GM13976 (cell line): Measurements from ENCODE around the gene SLC35F1.
A peak's percentile ranks its signal among the peaks of the same experiment; 100 is the strongest.

ENCODE experiments used
- DNase-seq: peaks from one replicate; pipeline ENCODE4 v3.0.0; 2012; ENCODE audit warnings: low spot score
- CTCF ChIP-seq: IDR thresholded peaks from 2 replicates; pipeline ENCODE4 v1.5.1; 2012; ENCODE audit warnings: borderline replicate concordance, mild to moderate bottlenecking; ENCODE audit not compliant: insufficient read depth; ENCODE audit errors: extremely low read depth, missing control alignments, control extremely low read depth
- in situ Hi-C: fragments of 300-500 bp; cut with MboI; formaldehyde crosslinking; loops from one replicate; pipeline ENCODE4 v1.12.0; 2022; ENCODE audit warnings: low sequenced_read_pairs, mixed read lengths, inconsistent platforms; ENCODE audit not compliant: unreplicated experiment

SLC35F1 gene

GRCh38 chr6:118277631-118278030 lies 370.6 kb downstream of the SLC35F1 start:
- DNase-seq = no peak
- no peak for TF ChIP-seq CTCF
- in situ Hi-C loops = loop anchor here (25.0 kb wide), 2 partner anchors 235 to 535 kb away; no protein-coding TSS in a partner anchor

GRCh38 chr6:118280210-118280609 lies 373.1 kb downstream of the SLC35F1 start:
- TF ChIP-seq CTCF = no peak
- in situ Hi-C loops = loop anchor here (10.0 to 25.0 kb wide), 3 partner anchors 232 to 532 kb away; no protein-coding TSS in a partner anchor
- DNase-seq = peak; percentile 50

- no peak for DNase-seq
- in situ Hi-C loops = loop anchor here (10.0 to 25.0 kb wide), 3 partner anchors 231 to 531 kb away; no protein-coding TSS in a partner anchor
Observed at GRCh38 chr6:118281291-118281690, 374.2 kb downstream of the SLC35F1 start.

GRCh38 chr6:118283766-118284165 lies 376.7 kb downstream of the SLC35F1 start:
- DNase-seq = peak; percentile 15
- TF ChIP-seq CTCF = peak; percentile 56
- in situ Hi-C loops = loop anchor here (10.0 to 25.0 kb wide), 3 partner anchors 229 to 529 kb away; no protein-coding TSS in a partner anchor

More at GRCh38 chr6:118281291-118281690, 374.2 kb downstream of the SLC35F1 start:
- no peak for TF ChIP-seq CTCF

GRCh38 chr6:118284736-118285360 lies 377.8 kb downstream of the SLC35F1 start:
- DNase-seq = no peak
- no peak for TF ChIP-seq CTCF
- in situ Hi-C loops = loop anchor here (10.0 to 25.0 kb wide), 3 partner anchors 227 to 527 kb away; no protein-coding TSS in a partner anchor

GRCh38 chr6:118285791-118286190 lies 378.7 kb downstream of the SLC35F1 start:
- DNase-seq = no peak
- TF ChIP-seq CTCF = no peak
- in situ Hi-C loops = loop anchor here (10.0 to 25.0 kb wide), 3 partner anchors 227 to 527 kb away; no protein-coding TSS in a partner anchor
